Neural cell (in vitro differentiated cells): Measurements from ENCODE around the gene MEGF6. TPM values are rescaled to one million over a fixed set of nuclear protein-coding genes. Genes with fewer than 3 reads are reported as not detected.

Experiments used
- H2AFZ ChIP-seq: fragments of 200-600, 300-800 bp; sonication (generic), shearing (Covaris generic); 2 replicates; pipeline ENCODE4 v1.6.0; 2014; ENCODE audit warnings: low read depth, mild to moderate bottlenecking, antibody characterized with exemption, low read length, moderate library complexity
- H3F3A ChIP-seq: fragments of 200-600 bp; shearing (Covaris generic); 2 replicates; pipeline ENCODE4 v1.6.1; 2016; ENCODE audit warnings: mild to moderate bottlenecking, moderate library complexity, mixed read lengths, antibody characterized with exemption, low read length; ENCODE audit not compliant: insufficient read depth, poor library complexity, severe bottlenecking
- H3K27ac ChIP-seq: fragments of 200-600, 300-800 bp; sonication (generic), shearing (Covaris generic); 2 replicates; pipeline ENCODE4 v1.5.1; 2014; ENCODE audit warnings: mild to moderate bottlenecking, low read length, moderate library complexity
- H3K27me3 ChIP-seq: fragments of 300-800, 200-600 bp; sonication (generic), shearing (Covaris generic); 2 replicates; pipeline ENCODE4 v1.6.0; 2014; ENCODE audit warnings: mild to moderate bottlenecking, low read depth, low read length, moderate library complexity; ENCODE audit not compliant: insufficient read depth
- H3K36me3 ChIP-seq: fragments of 300-800, 200-600 bp; sonication (generic), shearing (Covaris generic); 2 replicates; pipeline ENCODE4 v1.5.1; 2014; ENCODE audit warnings: mild to moderate bottlenecking, antibody characterized with exemption, low read length, moderate library complexity; ENCODE audit not compliant: insufficient read depth
- H3K4me2 ChIP-seq: fragments of 300-800, 200-600 bp; sonication (generic), shearing (Covaris generic); 2 replicates; pipeline ENCODE4 v1.6.0; 2014; ENCODE audit warnings: mild to moderate bottlenecking, low read length
- H3K4me3 ChIP-seq: fragments of 300-800, 200-600 bp; sonication (generic), shearing (Covaris generic); 2 replicates; pipeline ENCODE4 v1.5.1; 2014; ENCODE audit warnings: mild to moderate bottlenecking, low read length, moderate library complexity
- H3K79me2 ChIP-seq: fragments of 200-600 bp; shearing (Covaris generic); replicated peaks from 2 replicates; pipeline ENCODE4 v1.6.0; 2014; ENCODE audit warnings: mild to moderate bottlenecking, low read length, moderate library complexity; ENCODE audit not compliant: insufficient read depth
- H3K9ac ChIP-seq: fragments of 300-800, 200-600 bp; sonication (generic), shearing (Covaris generic); 2 replicates; pipeline ENCODE4 v1.6.1; 2016; ENCODE audit warnings: mild to moderate bottlenecking, low read length, mixed read lengths
- H3K9me2 ChIP-seq: fragments of 200-600 bp; shearing (Covaris generic); 2 replicates; pipeline ENCODE4 v1.6.1; 2016; ENCODE audit warnings: mild to moderate bottlenecking, low read length, mixed read lengths; ENCODE audit not compliant: insufficient read depth
- H3K9me3 ChIP-seq: fragments of 200-600, 300-800 bp; sonication (generic), shearing (Covaris generic); 2 replicates; pipeline ENCODE4 v1.6.1; 2016; ENCODE audit warnings: mild to moderate bottlenecking, mixed run types, low read length, moderate library complexity, mixed read lengths
- H4K20me1 ChIP-seq: fragments of 200-600 bp; shearing (Covaris generic); 2 replicates; pipeline ENCODE4 v1.6.1; 2016; ENCODE audit warnings: mild to moderate bottlenecking, mixed run types; ENCODE audit not compliant: insufficient read depth
- EP300 ChIP-seq: fragments of 450-650 bp; conservative IDR thresholded peaks from 2 replicates; pipeline ENCODE4 v1.6.1; 2014; ENCODE audit warnings: antibody characterized with exemption, mild to moderate bottlenecking, moderate library complexity; ENCODE audit not compliant: poor library complexity, severe bottlenecking
- EZH2 ChIP-seq: fragments of 200-600, 300-800 bp; shearing (Covaris generic), sonication (generic); IDR thresholded peaks from 2 replicates; pipeline ENCODE4 v1.6.1; 2014; ENCODE audit warnings: antibody characterized with exemption, low read length, borderline replicate concordance, mild to moderate bottlenecking; ENCODE audit not compliant: insufficient read depth, poor library complexity, severe bottlenecking
- MXI1 ChIP-seq: fragments of 450-650 bp; conservative IDR thresholded peaks from 2 replicates; pipeline ENCODE4 v1.6.1; 2014; ENCODE audit warnings: antibody characterized with exemption, mild to moderate bottlenecking; ENCODE audit not compliant: poor library complexity, severe bottlenecking
- POLR2AphosphoS5 ChIP-seq: IDR thresholded peaks from 2 replicates; pipeline ENCODE4 v1.6.1; 2012
- RAD21 ChIP-seq: fragments of 450-650 bp; conservative IDR thresholded peaks from 2 replicates; pipeline ENCODE4 v1.6.1; 2014; ENCODE audit warnings: antibody characterized with exemption, mild to moderate bottlenecking, moderate library complexity
- SMC3 ChIP-seq: fragments of 450-650 bp; conservative IDR thresholded peaks from 2 replicates; pipeline ENCODE4 v1.6.1; 2014; ENCODE audit warnings: antibody characterized with exemption, mild to moderate bottlenecking, moderate library complexity; ENCODE audit not compliant: poor library complexity
- TAF1 ChIP-seq: IDR thresholded peaks from 2 replicates; pipeline ENCODE4 v1.6.1; 2012; ENCODE audit warnings: low read depth
- polyA plus RNA-seq: library from polyadenylated mRNA; depleted of rRNA; stranded (reverse); fragments of >200 nt; gene quantifications from 2 replicates; pipeline ENCODE4 v1.2.3, GENCODE V29; 2014
- TF ChIP-seq, protein P1 (sequence below): IDR thresholded peaks from 2 replicates; pipeline ENCODE4 v1.6.1; 2012; ENCODE audit warnings: borderline replicate concordance
- TF ChIP-seq, protein P2 (sequence below): fragments of 450-650 bp; IDR thresholded peaks from 2 replicates; pipeline ENCODE4 v1.5.1; 2014; ENCODE audit warnings: antibody characterized with exemption, mild to moderate bottlenecking, moderate library complexity; ENCODE audit not compliant: poor library complexity, severe bottlenecking

MEGF6 gene
- polyA plus RNA-seq, 1 donor from 2014 or later: 6.0 TPM

DNA sequence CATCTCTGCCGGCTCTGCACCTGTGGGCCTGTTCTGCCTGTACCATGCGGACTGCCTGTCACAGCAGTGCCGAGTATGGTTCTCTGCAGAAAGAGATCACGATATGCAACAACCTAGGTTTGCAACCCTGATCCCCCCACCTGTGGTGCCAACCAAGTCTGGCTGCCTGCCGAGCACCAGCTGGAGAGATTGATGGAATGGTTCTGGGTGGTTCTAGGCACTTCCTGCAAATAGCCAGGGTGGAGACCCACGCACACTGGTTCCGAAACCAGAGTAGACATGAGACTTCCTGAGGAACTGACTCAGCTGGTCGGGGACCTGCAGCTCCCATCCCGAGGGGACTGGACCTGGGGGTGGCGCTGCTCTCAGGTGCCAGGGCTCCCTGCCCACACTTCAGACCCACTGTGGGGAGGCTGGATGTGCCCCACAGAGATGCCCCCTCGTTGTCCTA lies 18.9 kb upstream of the MEGF6 start:
- Histone ChIP-seq H3K27me3 (no peaks in the 10 kb centered on the region), H3K9me2 (no peaks in the 10 kb centered on the region), H3K9me3 (no peaks in the 10 kb centered on the region), H3K9ac (no peak overlapping the region), H3K4me3 (no peak overlapping the region), H3F3A (no peaks in the 10 kb centered on the region), H3K27ac (no peak overlapping the region), H3K4me2 (no peak overlapping the region), H3K36me3 (no peaks in the 10 kb centered on the region), H3K79me2 (peaks cover 4% of the 10 kb centered on the region), H2AFZ (no peak overlapping the region), H4K20me1 (peaks cover 5% of the 10 kb centered on the region)
- TF ChIP-seq, protein P1, sequence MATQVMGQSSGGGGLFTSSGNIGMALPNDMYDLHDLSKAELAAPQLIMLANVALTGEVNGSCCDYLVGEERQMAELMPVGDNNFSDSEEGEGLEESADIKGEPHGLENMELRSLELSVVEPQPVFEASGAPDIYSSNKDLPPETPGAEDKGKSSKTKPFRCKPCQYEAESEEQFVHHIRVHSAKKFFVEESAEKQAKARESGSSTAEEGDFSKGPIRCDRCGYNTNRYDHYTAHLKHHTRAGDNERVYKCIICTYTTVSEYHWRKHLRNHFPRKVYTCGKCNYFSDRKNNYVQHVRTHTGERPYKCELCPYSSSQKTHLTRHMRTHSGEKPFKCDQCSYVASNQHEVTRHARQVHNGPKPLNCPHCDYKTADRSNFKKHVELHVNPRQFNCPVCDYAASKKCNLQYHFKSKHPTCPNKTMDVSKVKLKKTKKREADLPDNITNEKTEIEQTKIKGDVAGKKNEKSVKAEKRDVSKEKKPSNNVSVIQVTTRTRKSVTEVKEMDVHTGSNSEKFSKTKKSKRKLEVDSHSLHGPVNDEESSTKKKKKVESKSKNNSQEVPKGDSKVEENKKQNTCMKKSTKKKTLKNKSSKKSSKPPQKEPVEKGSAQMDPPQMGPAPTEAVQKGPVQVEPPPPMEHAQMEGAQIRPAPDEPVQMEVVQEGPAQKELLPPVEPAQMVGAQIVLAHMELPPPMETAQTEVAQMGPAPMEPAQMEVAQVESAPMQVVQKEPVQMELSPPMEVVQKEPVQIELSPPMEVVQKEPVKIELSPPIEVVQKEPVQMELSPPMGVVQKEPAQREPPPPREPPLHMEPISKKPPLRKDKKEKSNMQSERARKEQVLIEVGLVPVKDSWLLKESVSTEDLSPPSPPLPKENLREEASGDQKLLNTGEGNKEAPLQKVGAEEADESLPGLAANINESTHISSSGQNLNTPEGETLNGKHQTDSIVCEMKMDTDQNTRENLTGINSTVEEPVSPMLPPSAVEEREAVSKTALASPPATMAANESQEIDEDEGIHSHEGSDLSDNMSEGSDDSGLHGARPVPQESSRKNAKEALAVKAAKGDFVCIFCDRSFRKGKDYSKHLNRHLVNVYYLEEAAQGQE: no peak
- TF ChIP-seq, protein P2, sequence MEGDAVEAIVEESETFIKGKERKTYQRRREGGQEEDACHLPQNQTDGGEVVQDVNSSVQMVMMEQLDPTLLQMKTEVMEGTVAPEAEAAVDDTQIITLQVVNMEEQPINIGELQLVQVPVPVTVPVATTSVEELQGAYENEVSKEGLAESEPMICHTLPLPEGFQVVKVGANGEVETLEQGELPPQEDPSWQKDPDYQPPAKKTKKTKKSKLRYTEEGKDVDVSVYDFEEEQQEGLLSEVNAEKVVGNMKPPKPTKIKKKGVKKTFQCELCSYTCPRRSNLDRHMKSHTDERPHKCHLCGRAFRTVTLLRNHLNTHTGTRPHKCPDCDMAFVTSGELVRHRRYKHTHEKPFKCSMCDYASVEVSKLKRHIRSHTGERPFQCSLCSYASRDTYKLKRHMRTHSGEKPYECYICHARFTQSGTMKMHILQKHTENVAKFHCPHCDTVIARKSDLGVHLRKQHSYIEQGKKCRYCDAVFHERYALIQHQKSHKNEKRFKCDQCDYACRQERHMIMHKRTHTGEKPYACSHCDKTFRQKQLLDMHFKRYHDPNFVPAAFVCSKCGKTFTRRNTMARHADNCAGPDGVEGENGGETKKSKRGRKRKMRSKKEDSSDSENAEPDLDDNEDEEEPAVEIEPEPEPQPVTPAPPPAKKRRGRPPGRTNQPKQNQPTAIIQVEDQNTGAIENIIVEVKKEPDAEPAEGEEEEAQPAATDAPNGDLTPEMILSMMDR: no peak
- TF ChIP-seq EZH2: no peak
- TF ChIP-seq SMC3: no peak

DNA sequence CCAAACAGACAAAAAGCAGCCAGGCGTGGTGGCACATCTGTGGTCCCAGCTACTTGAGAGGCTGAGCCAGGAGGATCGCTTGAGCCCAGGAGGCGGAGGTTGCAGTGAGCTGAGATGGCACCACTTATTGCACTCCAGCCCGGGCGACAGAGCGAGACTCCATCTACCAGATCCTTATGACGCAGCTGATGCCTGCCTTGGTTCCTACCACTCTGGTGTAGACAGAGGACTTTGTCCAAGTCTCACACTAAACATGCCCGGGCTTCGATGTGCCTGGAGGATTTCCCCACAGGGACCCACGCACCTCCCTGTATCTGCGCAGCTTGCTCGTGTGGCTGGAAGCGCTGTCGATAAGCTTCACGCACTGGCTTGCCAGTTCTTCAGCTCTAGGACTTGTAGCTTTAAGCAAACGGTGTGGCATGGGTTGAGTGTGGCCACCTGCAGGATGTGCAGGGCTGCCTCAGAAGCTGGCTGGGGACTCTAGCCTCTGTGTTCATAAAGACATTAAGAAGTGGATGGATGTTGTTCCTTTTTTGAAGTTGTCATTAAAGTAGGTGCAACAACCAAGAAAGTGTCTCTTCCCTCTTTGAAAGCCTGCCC lies 18.4 kb upstream of the MEGF6 start:
- Histone ChIP-seq H3K36me3 (no peaks in the 10 kb centered on the region), H3K79me2 (peaks cover 4% of the 10 kb centered on the region), H3K4me3 (no peak overlapping the region), H3F3A (no peaks in the 10 kb centered on the region), H4K20me1 (peaks cover 5% of the 10 kb centered on the region), H3K27ac (no peak overlapping the region), H2AFZ (no peak overlapping the region), H3K27me3 (no peaks in the 10 kb centered on the region), H3K9me3 (no peaks in the 10 kb centered on the region), H3K4me2 (no peak overlapping the region), H3K9ac (no peak overlapping the region), H3K9me2 (no peaks in the 10 kb centered on the region)
- TF ChIP-seq EP300 (no peak), RAD21 (no peak), SMC3 (no peak), POLR2AphosphoS5 (no peak), EZH2 (no peak), MXI1 (no peak), TAF1 (no peak)
- TF ChIP-seq, protein P1: no peak
- TF ChIP-seq, protein P2: no peak
